ENCODE measurements around the gene MRPS27.

DNA sequence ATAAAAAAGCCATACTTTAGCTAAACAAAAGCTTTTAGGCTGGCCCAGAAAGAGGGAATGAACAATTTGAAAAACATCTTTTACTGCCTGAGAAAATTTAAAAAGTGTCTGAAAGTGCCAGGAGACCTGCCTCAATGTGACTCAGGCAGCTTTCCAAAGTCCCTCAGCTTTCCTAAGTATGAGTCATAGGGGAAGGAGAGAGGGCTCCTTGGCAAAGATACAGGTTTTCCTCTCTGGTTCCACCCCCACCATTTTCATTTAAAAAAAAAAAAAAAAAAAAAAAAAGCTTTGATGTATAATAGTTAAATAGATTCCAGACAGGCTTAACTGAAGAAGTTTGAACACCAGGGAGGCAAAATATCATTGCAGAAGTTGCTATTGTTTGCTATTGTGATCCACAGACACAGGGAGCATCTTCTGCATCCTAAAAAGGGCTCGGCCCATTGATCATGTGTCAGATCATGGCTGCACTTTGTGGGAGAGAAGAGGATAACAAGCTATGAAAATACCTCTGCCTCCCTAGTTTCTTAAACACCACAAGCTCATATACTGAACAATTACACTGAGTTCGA, 71.5 kb downstream of the MRPS27 start:
- no peak for TF ChIP-seq CTCF (IDR thresholded peaks at IDR 0.05 in 4 of 5, conservative IDR thresholded peaks at IDR 0.05 in 1 of 5)
- TF ChIP-seq POLR2A (IDR thresholded peaks at IDR 0.05): no peak
